ENCODE results near the gene SNX24.
"Not testable (repeated sequence)": the region's sequence is repeated elsewhere in the genome, so short reads cannot be mapped to it uniquely, and the experiment has no call there.

The SNX24 gene

DNA sequence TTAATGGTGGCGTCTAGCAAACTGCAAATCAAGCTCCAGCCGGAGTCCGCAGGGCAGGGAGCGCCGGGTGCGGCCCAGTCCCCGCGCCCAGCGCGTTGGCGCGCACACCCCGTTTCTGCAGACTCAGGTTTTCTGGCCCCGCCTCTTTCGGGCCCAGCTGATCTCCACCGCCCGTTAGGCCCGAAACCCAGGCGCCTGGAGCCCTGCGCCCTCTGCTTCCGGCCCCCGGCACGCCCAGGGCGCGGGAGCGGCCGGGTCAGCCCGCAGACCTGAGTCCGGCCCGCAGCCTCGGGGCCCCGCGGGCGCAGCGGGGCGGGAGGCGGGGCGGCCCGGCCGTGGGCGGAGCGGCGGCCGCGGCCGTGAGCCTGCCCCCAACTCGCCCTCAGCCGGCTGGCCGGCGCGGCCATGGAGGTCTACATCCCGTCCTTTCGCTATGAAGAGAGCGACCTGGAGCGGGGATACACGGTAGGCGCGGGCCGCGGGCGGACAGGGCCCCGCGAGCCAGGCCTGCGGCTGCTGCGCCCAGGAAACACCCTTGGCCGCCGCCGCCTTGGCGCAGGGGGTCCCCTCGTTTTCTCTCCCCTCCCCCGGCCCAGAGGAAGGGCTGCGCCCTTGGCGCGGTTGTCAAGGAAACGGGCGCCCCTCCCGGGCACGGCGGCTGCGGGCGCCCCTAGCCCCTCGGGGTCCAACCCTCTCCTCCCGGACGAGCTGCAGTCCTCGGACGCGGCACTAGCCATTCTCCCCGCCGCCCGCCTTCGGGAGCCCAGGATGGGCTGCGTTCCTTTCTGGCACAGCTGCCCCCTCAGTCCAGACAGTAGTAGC, at the start of gene SNX24:
TSS of gene SNX24 (plus strand) at position 385 of the 822 bp plus-strand sequence. CDS start at position 406, 21 bp downstream.
- peak; percentile 52 to 55 for DNase-seq

GRCh38 chr5:122805481-122805880, 39.9 kb upstream of the SNX24 start:
- no peak for DNase-seq

DNA sequence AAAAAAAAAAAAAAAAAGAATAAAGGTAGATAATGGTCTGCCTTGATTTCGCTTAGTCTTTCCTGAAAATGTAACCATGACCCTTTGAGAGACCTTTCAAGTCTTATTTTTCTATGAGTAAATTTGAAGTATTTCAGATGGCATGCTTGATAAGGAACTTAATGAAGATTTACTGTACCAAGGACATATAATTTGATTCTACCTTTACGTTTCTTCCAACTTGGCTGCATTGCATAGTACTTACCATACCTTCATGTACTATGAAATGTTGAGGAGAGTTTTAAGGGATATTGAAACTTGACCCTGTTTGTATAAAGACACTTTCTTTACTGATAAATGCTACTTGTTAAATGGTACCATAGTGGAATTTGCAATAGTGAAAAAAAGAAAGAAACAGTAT, 35.0 kb upstream of the SNX24 start:
- DNase-seq = no peak

- DNase-seq = no peak
Measured at GRCh38 chr5:122815218-122815767, 30.1 kb upstream of the SNX24 start.

- no peak for DNase-seq
Measured at GRCh38 chr5:122816756-122817155, 28.7 kb upstream of the SNX24 start.

DNA sequence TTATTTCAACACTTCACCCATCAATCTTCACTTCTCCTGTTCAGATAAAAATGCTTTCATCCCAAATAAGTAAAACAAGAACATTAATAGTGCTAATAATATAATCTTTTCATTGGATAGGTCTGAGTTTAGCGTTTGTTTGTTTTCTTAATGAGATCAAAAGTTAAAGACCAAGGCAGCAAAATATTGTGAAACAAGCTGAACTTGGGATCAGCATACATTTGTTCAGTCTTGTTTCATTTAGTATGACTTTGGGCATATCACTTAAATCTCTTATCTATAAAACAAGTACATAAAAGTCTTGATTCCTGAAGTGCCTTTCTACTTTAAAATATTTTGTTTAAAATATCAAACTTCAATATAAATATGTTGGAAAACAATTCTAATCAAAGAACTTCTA, 13.4 kb upstream of the SNX24 start:
- no peak for DNase-seq

- DNase-seq = no peak
Measured at GRCh38 chr5:122835681-122836080, 9.7 kb upstream of the SNX24 start.

DNA sequence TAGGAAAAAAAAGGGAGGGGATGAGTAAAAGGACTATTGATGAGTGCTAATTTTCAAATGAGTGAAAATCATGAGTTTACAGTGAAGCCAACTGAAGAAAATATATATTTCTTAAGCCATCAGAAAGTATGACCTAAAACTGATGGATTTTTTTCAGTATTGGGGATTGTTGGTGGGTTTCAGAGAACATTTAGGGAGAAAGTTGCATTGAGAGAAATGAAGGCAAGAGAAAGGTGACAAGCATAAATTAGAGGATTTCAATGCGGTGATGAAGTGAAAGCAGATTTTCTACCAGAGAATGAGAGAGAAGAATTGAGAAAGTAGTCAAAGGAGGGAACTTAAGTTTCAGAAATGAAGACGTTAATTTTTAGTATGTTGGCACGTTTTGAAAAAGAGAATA, 8.5 kb upstream of the SNX24 start:
- DNase-seq = no peak

GRCh38 chr5:122839731-122840130, 5.7 kb upstream of the SNX24 start:
- DNase-seq = no peak

DNA sequence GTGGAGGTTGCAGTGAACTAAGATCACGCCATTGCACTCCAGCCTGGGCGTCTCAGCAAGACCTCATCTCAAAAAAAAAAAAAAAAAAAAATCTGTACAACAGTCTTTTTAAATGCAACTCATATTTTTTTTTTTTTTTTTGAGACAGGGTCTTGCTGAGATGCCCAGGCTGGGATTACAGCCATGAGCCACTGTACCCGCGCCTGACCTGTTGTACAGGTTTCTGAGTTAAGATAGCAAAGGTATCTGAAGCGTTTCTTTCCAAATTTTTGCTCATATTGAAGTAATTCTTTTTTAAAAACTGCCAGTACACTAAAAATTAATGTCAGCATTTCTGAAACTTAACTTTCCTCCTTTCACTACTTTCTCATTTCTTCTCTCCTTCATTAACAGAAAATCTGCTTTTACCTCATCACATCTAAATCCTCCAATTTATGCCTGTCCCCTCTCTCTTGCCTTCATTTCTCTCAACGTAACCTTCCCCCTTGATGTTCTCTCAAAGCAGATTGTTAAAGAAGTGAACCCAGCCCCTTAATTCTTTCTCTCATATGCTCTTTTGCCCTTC, 3.3 kb upstream of the SNX24 start:
- no peak for DNase-seq

DNA sequence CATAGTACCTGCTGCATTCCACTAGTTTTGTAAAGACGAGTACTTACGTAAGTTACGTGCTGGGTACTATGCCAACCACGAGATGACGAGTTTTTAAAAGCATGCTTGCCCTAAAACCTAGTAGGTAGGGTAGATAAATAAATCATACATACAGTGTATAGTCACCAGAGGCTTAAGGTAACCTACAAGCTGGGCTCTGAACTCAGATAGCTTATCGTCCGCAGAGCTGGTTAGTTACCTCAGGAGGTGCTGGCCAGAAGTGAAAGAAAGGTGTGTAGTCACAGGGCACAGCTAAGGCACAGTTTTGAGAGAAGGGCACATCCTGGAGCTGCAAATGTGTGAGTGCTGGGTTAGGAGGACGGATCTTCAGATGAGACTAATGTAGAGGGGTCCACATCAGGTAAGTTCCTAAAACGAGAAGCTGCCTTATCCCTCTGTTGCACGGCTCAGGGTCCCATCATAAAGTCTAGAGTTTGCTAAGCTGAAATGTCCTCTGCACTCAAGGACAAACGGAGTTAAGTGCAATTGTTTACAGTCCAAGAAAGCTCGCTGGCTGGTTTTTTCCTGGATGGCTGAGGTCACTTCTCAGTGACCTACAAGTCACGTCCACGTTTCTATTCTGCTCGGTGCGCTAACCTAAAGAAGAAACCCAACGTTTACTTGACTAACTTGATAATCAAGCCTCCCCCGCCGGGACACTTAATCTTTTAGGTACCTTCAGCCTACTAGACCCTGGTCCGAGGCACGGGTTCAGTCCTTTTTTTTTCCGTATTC, 1.1 kb upstream of the SNX24 start:
- DNase-seq = no peak

GRCh38 chr5:122844910-122845228, 544 bp upstream of the SNX24 start:
- DNase-seq = no peak

GRCh38 chr5:122846051-122846550, 688 bp downstream of the SNX24 start:
- no peak for DNase-seq

- DNase-seq = no peak
Measured at GRCh38 chr5:122847687-122848081, 2.3 kb downstream of the SNX24 start.

- no peak for DNase-seq
Measured at GRCh38 chr5:122849771-122850170, 4.4 kb downstream of the SNX24 start.

- not testable (repeated sequence) for DNase-seq
Measured at GRCh38 chr5:122857538-122857937, 12.1 kb downstream of the SNX24 start.

- DNase-seq = no peak
Measured at GRCh38 chr5:122858451-122858850, 13.0 kb downstream of the SNX24 start.

- no peak for DNase-seq
Measured at GRCh38 chr5:122863240-122863639, 17.8 kb downstream of the SNX24 start.

DNA sequence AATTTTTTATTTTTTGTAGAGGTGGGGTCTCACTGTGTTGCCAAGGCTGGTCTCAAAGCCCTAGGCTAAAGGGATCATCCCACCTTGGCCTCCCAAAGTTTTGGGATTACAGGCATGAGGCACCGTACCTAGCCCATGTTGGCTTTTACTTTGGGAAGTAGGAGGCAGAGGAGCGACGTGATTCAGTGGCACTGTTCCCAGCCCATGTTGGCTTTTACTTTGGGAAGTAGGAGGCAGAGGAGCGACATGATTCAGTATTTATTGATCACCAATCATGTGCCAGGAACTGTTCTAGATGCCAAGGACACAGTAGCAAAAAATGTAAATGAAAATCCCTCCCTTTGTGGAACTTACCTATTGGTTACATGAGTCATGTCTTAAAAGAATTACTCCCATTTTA, 18.3 kb downstream of the SNX24 start:
- no peak for DNase-seq

GRCh38 chr5:122864400-122864799, 19.0 kb downstream of the SNX24 start:
- no peak for DNase-seq

DNA sequence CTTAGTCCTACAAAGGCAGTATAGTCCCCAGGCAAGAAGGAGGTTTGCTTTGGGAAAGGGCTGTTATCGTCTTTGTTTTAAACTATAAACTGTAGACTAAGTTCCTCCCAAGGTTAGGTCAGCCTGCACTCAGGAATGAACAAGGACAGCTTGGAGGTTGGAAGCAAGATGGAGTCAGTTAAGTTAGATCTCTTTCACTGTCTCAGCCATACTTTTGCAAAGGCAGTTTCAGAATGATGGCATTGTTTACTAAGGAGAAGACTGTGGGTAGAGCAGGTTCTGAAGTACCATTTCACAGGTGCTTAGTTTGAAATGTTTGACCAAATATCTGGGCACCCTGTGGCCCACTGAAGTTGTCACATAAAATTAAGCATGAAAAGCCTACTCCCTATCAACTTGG, 19.4 kb downstream of the SNX24 start:
- DNase-seq = no peak

- DNase-seq = no peak
Measured at GRCh38 chr5:122870219-122870856, 24.9 kb downstream of the SNX24 start.

DNA sequence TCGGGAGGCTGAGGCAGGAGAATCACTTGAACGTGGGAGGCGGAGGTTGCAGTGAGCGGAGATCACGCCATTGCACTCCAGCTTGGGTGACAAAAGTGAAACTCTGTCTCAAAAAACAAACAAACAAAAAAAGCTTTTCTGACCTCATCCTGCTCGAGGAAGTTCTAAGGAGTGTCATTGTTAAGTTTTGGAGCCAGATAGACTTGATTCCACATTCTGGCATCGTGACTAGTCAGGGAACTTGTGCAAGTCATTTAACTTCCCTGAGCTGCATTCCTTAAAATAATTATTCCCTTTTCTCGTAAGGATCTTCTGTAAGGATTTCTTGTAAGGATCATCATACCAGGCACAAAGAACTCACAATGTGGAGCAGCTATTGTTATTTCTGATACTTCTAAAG, 26.2 kb downstream of the SNX24 start:
- no peak for DNase-seq

All from activated CD4-positive, alpha-beta T cell treated with anti-CD3 and anti-CD28 coated beads for 4 hours (primary cell).